HG02623 (cell line): Measurements from ENCODE around the gene VASH1.
A peak's percentile ranks its signal among the peaks of the same experiment; 100 is the strongest.

ENCODE experiments used
- ATAC-seq: cut with Tn5 transposase; IDR thresholded peaks from one replicate; pipeline ENCODE4 v1.9.1; 2021; ENCODE audit warnings: moderate library complexity; ENCODE audit not compliant: unreplicated experiment

The VASH1 gene

DNA sequence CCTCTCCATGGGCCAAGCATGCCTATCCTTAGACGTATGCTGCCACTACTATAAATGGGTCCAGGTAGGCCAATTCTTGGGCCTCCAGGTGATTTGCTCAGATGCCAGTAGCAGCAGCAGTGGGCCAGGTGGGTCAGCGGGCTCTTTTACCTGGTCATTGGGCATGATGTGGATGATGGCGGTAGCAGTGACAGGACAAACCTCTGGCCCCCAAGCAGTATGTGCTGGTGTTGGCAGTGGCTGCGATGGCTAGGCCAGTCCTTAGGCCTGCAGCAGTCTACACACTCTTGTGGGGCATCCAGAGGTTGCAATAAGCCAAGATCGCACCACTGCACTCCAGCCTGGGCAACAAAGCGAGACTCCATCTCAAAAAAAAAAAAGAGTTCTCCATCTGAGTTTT lies 19.1 kb upstream of the VASH1 start:
- ATAC-seq, result no peak

DNA sequence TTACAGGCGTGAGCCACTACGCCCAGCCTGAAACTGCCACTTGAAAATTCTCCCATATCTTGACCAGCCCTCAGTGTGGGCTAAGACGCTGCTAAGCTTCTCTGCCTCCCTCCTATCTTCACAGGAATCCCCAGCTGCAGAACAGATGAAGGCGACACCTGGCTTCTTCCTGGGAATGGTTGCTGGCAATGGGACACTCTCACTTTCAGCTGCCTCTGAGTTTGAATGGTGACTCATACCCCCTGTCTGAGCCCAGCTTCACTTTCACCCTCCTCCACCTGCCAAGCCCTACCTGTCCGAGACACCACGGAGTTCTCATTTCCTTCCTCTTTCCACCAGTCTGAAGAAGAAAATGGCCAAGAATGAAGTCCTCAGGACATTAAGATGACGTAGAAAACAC lies 18.3 kb upstream of the VASH1 start:
- ATAC-seq, result no peak

DNA sequence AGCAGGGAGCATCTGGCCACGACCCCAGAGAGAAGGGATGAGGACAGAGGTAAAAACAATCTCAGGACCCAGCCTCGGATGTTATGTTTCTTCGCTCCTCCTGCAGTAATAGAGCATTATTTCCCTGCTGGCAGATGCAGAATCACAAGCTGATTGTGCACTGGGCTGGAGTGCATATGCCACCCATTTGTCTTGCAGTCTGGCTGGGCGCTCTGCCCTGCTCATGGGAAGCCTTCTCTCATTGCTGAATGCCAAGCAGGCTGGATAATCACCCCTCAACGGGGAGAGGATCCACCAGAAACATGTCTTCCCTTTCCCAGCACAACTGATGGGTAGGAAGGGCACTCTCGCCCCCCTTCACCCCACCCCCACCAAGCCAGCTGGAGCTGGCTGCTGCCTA lies 8.5 kb upstream of the VASH1 start:
- no peak for ATAC-seq

DNA sequence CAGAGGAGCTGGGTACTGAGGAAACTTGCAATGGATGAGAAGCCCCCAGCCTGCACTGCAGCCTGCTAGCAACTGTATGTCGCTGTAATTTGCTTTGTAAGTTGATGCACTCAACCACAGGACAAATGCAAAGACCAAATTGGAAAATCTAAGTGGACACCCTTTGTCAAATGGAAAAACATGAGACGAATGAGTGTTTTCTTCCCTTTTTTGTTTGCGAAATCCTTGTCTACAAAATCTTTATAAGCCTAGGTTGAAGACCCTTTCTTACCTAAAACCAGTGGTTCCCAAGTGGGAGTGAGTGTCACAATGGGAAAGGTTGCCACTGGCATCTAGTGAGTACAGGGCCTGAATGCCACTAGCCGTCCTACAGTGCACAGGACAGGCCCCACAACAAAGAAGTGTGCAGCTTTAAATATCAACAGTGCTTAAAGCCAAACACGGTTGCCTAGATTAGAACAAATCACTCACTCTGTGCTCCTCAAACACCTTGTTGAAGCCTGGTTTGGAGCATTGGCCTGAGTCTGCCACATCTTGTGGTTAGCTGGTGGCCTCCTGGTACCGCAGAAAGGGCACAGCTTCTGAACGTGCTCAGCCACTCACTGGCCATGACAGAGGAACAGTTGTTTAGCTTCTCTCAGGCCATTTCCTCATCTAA lies 7.6 kb upstream of the VASH1 start:
- no peak for ATAC-seq

DNA sequence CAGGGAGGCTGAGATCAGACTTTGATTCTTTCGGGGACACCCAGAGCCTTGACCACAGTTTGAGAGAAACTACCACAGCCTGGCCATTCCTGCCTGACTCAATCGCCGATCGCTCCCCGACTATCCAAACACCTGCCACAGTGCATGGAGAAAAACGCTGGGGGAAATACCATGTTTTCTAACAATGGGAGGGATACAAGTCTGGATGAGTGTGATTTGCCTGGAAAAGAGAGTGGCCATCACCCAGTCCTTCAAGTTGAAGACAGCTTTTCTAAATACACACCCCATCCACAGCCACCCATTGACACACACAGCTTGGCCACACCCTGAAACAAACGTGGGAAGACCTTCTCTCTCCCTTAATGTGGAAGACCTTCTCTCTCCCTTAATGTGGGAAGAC lies 6.7 kb upstream of the VASH1 start:
- ATAC-seq, result no peak

DNA sequence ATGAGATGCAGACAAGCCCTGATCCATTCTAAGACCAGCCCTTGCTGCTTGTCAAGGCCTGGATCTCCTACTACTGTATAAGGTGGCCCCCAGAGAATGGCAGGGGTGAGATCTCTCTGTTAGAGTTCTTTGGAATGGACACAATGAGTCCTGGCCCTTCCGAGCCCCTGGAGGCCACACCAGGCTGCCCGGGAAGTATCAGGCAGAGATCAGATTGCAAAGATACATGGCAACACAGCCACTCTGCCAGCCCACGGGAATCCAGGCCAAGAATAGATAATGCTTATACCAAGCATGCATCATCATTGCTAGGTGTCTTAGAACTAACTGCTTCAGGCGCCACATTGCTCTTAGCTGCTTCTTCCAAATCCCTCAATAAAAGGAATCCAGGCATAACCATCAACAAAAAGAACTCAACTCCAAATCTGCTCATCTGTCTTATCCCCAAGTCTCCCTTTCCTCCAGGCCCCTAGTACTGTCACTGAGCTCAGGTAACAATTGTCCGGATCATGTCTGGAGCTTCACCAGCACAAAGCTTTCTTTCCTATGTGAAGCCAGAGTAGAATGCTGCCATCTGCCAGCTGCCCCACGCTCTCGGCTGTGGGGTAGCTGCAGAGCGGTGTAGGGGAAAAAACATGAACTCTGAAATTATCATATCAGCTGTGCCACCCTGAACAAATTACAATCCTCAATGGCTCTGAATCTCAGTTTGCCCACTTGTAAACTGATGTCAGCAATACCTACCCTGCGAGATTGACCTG lies 5.5 kb upstream of the VASH1 start:
- no peak for ATAC-seq

DNA sequence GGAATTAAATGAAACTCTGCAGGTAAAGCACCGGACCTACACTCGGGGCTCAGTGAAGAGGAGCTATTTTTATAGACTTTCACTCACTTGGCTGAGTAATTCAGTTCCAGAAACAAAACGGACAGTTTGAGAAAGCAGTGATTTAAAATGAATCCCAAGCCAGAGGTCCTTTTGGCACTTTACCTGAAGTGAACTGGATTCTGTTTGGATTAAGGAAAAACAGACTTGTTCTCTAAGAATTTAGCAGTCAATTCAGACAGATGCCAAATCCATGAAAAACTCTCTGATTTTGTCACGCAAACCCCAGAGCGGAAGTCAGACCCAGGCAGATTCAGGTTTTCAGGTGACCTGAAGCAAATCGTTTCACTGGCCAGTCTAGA lies 4.9 kb upstream of the VASH1 start:
- no peak for ATAC-seq

DNA sequence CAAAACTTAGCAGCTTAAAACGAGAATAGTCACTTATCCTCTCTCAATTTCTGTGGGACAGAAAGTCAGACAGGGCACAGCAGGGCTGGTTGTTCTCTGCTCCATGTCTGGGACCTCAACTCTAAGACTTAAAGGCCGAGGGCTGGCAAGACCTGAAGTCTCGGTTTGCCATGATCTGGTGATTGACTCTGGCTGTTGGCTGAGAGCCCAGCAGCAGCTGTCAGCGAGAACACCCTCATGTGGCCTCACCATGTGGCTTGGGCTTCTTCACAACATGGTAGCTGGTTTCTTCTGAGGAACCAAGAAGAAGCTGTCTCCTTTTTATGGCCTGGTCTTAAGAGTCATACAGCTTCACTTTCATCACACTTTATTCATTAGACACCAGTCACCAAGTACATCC lies 1.7 kb upstream of the VASH1 start:
- ATAC-seq, result no peak

DNA sequence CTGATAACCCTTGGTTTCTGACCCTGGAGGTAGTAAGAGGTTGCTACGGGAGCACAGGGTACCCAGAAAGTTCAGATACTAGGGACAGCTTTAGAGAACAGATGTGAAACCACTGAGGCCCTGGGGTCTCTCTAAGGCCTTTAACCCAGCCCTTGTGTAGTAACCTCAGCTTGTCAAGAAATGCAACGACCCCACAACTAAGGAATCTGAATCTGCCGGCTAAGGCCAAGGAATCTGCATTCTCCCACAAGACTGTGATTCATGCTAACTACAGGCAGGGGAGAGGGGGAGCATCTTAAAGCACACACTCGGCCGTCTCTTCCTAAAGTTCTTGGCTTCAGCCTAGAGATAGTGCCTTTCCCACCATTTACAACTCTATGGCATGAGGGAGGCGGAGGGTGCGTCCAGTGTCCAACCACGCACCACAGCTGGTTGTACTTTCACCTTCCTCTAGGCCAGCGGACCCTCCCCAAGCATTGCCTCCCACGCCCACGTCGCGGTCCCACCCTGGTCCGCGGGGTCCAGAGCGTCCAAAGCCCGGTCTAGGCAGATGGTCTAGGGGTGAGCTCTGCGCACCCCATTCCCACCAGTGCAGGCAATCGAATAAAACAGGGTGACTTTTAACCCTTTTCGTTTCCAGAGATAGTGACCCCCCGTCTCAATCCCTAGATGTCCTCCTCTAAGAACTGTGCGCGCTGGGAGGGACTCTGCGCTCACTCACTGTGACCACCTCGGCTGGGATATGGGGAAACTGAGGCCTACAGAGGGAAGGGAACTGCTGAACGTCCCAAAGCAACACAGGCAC lies 735 bp upstream of the VASH1 start:
- ATAC-seq, result no peak

DNA sequence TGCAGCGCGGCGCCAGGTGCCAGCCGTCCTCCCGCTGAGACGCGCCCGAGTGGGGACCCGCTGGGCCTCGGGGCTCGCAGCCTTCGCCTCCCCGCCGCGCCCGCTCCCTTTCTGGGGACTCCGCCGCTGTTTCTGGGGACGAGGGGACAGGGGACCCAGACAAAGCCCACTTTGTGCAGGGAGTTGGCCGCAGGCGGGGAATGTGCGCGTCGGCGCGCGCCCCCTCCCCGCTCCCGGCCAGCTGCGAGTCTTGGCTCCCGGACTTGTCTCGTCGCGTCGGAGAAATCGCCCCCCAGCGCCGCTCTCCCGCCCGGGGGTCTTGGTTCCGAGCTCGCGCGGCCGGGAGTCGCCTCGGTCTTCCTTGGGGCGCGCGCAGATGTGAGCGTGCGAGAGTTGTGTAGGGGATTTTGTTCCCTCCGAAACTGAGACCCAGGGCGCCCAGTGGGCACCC lies 717 bp downstream of the VASH1 start:
- ATAC-seq, result no peak

DNA sequence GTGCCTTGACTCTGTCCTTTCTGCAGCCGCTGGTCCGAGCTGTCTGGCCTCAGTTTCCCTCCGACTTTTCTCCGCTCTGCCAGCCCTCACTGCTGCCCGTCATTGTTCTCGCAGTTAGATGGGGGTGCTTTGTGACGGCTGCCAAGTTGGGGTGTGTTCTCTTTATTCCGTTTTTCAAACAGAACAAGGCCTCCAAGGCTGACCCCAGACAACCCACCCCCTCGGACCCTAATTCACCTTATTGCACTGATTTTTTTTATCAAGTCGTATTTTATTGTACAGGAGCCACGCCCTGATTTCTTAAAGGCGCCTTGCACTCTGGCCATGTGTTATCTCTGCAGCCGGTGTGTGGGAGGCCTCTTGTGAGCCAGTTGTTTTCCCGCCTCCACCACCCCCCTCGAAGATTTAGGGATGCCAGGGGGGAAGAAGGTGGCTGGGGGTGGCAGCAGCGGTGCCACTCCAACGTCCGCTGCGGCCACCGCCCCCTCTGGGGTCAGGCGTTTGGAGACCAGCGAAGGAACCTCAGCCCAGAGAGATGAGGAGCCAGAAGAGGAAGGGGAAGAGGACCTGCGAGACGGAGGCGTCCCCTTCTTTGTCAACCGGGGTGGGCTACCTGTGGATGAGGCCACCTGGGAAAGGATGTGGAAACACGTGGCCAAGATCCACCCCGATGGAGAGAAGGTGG lies 1.3 kb downstream of the VASH1 start:
- ATAC-seq, result no peak

DNA sequence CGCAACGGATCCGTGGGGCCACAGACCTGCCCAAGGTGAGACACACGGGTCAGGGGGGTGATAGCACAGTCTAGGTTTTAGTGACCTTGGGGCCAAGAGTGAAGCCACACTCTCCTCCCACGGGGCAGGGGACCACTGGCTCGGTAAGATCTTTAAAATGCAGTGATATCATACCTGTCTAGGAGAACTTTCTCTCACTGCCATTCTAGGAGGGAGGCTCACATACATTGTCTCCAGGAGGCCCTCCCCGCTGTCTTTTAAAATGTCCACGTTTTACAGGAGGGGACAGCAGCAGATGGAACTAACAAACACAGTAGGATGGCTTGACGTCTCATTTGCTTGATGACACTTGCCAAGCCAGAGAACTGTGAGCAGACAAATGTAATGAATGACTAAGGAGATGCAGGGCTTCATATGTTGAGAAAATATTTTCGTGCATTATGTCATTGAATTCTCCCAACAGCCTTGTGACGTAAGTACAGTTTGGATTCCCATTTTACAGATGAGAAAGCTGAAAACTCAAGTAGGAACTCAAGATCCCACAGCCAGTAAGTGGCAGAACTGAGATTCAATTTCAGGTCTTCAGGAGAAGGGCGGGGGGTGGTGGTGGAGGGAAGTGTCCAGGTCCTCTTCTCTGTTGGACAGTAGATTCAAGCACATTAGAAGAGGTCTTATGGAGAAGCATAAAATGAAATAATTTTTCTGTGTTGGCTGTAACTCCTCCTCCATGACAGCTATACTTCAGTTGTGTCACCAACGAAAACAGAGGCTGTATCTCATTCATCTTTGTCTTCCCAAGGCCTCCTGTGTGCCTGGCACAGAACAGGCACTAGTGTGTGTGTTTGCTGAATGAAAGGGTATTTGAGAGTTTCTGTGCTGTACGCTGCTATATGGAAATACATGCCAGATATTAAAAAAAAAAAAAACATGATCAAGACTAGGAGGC lies 2.1 kb downstream of the VASH1 start:
- no peak for ATAC-seq

DNA sequence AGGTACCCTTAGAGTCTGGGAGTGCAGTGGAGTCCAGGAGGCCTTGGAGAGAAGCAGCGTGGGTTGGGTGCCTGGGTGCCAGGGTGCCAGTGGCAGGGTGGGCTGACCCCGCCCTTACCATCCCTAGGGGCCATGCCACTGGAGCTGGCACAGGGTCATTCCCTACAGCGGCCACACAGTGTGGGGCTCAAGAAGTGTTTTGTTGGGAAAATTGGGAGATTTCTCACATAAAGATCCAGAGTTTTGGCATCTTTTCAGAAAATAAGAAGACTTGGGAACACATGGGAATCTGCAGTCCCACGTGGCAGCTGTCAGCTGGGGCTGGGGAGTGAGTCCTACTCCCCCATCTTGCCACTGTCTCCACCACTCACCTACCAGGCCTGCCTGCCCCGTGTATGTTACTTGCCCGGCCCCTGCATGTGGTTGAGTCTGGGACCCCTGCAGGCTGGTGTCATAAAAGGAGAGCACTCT lies 4.2 kb downstream of the VASH1 start:
- no peak for ATAC-seq

DNA sequence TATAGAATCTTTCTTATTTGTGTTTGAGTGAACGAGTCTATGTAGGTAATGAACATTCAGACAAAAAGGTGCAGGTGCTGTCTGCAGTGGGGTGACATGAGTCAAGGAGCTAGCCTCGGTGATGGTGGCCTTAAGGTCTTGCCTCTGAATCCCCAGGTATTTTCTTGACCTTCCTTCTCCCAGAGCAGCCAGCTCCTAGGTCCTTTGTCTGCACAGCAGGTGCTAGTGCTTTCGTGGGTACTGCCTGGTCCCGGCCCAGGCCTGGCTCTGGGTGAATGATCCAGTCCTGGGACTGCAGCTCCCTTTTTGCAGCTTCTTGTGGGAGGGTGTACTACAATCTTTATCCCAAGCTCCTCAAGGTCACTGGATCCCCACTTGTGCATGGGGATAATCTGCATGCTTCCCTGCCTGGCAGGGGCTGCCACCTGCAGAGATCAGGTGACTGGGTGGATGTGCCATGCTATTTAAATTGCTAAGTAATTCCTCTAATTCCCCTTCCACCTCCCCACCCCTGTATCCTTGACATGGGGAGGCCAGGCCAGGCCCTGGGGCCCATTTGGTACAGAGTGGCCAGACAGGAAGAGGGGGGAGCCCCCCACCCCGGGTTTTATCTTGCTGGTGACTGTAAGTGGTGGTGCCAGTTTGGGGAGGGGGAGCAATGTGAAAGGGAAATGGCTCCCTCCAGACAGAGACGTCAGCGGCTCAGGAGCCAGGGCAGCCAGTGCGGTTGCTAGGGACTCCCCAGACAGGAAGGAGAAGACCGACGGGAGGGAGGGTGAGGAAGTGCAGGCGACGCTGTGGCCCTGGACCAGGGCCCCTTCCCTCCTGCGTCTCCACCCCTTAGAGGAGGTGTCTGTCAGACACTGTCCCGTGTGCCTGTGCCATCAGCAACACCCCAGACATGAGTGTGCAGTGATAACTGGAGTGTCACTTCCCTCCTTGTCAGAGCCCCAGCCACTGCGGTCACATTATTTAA lies 6.7 kb downstream of the VASH1 start:
- peak; percentile 82 for ATAC-seq

DNA sequence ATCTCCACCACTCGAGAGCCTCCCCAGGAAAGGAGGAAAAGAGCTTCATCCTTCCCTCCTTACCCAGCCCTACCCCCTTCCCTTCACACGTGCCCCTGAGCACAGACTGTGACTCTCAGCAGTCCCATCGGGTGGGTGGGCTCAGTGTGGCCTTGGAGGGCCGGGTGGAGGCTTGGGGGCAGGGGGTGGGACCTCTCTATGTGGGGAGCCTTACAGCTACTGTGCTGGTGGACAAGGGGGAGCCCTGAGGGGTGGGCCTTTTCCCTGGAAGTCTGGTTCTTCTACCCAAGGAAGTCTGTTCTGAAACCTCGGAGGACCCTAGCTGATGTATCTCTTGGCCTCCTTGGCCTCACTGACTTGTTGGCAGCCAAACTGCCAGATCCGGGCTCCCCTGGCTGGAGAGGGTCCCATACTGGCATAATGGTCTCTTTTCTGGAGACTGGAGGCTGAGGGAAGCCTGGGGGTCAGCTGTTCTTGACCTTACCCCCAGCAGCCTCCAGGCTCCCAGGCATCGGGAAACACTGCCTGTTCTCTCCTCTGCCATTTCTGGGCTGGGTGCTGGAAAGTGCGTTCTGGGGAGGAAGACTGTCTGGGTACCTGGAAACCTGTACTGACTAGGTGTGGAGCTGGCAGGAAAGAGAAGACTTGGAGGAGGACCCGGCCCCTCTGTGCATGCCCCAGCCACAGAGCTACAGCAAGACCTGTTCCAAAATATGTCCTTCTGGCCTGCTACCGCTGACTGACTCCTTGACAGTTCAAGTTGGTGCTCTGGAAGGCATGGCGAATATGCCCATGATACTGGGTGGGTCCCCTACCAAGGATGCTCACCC lies 7.6 kb downstream of the VASH1 start:
- no peak for ATAC-seq

DNA sequence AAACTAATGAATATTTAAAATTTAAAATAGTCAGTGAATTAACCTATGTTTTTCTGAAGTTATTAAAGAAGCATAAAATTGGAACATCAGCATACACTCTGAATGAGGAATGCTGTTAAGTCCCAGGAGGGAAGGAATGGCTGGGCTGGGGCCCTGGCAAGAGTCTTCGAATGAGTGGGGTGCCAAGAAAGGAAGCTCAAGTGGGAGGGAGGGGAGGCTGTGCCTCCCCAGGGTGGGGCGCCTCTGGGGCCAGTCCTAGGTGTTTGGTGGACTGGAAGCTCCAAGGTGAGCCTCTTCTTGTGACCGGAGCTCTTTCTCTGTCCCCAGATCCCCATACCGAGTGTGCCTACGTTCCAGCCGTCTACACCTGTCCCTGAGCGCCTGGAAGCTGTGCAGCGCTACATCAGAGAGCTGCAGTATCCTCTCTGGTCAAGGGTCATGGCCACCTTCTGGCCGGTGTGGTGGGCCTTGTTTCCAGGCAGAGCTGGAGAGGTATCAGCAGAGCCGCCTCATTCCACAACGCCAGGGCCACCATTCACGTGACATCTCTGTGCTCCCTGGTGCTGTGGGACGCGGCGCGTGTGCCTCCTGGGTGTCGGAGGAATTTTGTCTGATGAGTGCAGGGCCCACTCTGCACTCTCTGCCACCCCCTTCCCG lies 8.5 kb downstream of the VASH1 start:
- no peak for ATAC-seq
